ENCODE measurements around the gene BEST2.

DNA sequence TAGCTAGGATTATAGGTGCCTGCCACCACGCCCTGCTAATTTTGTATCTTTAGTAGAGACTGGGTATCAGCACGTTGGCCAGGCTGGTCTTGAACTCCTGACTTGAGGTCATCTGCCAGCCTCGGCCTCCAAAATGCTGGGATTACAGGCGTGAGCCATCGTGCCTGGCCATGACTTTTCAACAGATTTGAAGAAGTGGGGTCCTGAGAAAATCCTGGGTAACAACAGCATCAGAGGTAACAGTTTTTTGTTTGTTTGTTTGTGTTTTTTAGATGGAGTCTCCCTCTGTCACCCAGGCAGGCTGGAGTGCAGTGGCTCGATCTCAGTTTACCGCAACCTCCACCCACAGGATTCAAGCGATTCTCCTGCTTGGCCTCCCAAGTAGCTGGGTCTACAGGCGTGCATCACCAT lies 43.4 kb downstream of the BEST2 start:
- TF ChIP-seq, protein P1, sequence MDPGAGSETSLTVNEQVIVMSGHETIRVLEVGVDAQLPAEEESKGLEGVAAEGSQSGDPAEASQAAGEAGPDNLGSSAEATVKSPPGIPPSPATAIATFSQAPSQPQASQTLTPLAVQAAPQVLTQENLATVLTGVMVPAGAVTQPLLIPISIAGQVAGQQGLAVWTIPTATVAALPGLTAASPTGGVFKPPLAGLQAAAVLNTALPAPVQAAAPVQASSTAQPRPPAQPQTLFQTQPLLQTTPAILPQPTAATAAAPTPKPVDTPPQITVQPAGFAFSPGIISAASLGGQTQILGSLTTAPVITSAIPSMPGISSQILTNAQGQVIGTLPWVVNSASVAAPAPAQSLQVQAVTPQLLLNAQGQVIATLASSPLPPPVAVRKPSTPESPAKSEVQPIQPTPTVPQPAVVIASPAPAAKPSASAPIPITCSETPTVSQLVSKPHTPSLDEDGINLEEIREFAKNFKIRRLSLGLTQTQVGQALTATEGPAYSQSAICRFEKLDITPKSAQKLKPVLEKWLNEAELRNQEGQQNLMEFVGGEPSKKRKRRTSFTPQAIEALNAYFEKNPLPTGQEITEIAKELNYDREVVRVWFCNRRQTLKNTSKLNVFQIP (CRISPR knock-in tag; IDR thresholded peaks at IDR 0.05; ENCODE audit: borderline replicate concordance, low read depth) = no peak
- TF ChIP-seq ZFP30 (CRISPR knock-in tag; IDR thresholded peaks at IDR 0.05) (no peak), GLIS3 (CRISPR knock-in tag; IDR thresholded peaks at IDR 0.05) (no peak), ZNF8 (CRISPR knock-in tag; IDR thresholded peaks at IDR 0.05) (no peak), RARB (CRISPR knock-in tag; IDR thresholded peaks at IDR 0.05) (no peak), OSR1 (CRISPR knock-in tag; IDR thresholded peaks at IDR 0.05) (no peak), ARNTL (CRISPR knock-in tag; IDR thresholded peaks at IDR 0.05; ENCODE audit: borderline replicate concordance, low read depth) (no peak), ZNF70 (CRISPR knock-in tag; IDR thresholded peaks at IDR 0.05) (no peak), ZC3H10 (CRISPR knock-in tag; IDR thresholded peaks at IDR 0.05) (no peak), TOX (CRISPR knock-in tag; IDR thresholded peaks at IDR 0.05; ENCODE audit: borderline replicate concordance) (no peak), ZNF565 (CRISPR knock-in tag; conservative IDR thresholded peaks at IDR 0.05; ENCODE audit: low read depth) (no peak)
- TF ChIP-seq, protein P2, sequence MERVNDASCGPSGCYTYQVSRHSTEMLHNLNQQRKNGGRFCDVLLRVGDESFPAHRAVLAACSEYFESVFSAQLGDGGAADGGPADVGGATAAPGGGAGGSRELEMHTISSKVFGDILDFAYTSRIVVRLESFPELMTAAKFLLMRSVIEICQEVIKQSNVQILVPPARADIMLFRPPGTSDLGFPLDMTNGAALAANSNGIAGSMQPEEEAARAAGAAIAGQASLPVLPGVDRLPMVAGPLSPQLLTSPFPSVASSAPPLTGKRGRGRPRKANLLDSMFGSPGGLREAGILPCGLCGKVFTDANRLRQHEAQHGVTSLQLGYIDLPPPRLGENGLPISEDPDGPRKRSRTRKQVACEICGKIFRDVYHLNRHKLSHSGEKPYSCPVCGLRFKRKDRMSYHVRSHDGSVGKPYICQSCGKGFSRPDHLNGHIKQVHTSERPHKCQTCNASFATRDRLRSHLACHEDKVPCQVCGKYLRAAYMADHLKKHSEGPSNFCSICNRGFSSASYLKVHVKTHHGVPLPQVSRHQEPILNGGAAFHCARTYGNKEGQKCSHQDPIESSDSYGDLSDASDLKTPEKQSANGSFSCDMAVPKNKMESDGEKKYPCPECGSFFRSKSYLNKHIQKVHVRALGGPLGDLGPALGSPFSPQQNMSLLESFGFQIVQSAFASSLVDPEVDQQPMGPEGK (CRISPR knock-in tag; IDR thresholded peaks at IDR 0.05; ENCODE audit: borderline replicate concordance) = no peak
- TF ChIP-seq, protein P3, sequence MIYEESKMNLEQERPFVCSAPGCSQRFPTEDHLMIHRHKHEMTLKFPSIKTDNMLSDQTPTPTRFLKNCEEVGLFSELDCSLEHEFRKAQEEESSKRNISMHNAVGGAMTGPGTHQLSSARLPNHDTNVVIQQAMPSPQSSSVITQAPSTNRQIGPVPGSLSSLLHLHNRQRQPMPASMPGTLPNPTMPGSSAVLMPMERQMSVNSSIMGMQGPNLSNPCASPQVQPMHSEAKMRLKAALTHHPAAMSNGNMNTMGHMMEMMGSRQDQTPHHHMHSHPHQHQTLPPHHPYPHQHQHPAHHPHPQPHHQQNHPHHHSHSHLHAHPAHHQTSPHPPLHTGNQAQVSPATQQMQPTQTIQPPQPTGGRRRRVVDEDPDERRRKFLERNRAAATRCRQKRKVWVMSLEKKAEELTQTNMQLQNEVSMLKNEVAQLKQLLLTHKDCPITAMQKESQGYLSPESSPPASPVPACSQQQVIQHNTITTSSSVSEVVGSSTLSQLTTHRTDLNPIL (CRISPR knock-in tag; IDR thresholded peaks at IDR 0.05; ENCODE audit: low read depth) = no peak
